ENCODE results near the gene LRP2.

The LRP2 gene

DNA sequence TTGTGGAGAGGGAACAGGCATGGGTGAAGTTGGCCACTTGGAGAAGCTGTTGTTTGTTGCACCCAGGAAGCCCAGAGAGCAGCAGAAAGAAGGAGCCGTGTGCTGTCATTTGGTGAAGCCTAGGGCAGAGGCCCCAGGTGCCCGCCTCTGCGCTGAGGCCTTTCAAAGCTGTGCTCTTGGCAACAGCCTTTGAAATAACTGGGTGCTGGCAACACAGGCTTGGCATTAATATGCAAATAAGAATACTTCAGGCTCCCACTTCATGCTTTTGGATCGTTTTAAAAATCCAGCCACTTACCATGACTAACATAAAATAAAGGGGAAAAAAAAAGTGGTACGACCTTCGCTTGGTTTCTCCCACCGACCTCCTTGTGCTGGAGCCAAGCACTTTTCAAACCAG, 251.9 kb downstream of the LRP2 start:
- Histone ChIP-seq H3K9me3 (ENCODE audit: control insufficient read depth, insufficient read depth, low read length) (no peaks in the 10 kb centered on the region), H3K36me3 (ENCODE audit: insufficient read depth, low read length) (no peaks in the 10 kb centered on the region), H3K9ac (ENCODE audit: low read depth, low read length) (no peak overlapping the region), H3K4me1 (ENCODE audit: insufficient read depth, low read length) (peaks cover 5% of the 10 kb centered on the region; the same call in 1 of the 2 replicates)

DNA sequence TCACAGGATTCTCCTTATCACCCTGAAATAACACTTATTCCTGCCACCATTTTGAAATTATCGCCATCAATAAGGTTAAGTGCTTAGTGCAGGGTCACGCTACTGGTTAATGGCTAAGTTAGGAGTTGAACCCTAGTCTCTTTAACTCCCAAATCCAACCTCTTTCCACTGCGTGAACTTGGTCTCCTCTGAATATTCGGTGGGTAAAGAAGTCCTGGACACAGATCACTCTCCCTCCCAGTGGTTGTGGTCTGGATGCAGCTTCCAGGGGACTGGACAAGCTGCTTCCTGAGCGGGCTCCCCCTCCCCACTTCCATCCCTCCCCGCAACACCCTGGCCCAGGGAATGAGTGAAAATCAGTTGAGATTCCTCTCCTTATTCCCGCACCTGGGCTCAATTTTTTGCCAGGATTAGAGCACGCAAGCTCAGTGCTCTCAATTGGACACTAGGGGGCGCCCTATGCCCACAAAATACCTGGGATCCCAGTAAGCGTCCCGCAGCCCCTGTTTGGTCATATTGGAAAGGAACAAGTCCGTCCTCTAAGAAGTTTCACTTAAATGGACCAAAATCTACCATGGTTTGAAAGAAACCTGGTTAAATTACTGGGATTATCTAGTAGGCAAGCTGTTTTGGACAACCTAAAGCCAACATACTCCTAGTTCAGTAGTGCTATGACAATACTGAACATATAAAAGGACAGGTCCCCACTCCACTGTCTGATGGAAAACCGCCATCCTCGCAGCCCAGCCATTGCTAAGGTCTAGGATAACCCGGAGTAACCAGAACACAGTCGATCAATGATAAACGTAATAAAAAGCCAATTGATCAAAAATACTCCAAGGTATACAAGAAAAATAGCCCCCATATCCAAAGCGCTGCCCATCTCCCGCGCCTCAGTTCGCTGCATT, 252.6 kb downstream of the LRP2 start:
- Histone ChIP-seq H3K9ac (ENCODE audit: low read depth, low read length) (peak overlapping the region; percentile 13; the same call in 1 of the 2 replicates), H3K4me1 (ENCODE audit: insufficient read depth, low read length) (peaks cover 5% of the 10 kb centered on the region; the same call in 1 of the 2 replicates), H3K9me3 (ENCODE audit: control insufficient read depth, insufficient read depth, low read length) (no peaks in the 10 kb centered on the region), H3K36me3 (ENCODE audit: insufficient read depth, low read length) (no peaks in the 10 kb centered on the region)

DNA sequence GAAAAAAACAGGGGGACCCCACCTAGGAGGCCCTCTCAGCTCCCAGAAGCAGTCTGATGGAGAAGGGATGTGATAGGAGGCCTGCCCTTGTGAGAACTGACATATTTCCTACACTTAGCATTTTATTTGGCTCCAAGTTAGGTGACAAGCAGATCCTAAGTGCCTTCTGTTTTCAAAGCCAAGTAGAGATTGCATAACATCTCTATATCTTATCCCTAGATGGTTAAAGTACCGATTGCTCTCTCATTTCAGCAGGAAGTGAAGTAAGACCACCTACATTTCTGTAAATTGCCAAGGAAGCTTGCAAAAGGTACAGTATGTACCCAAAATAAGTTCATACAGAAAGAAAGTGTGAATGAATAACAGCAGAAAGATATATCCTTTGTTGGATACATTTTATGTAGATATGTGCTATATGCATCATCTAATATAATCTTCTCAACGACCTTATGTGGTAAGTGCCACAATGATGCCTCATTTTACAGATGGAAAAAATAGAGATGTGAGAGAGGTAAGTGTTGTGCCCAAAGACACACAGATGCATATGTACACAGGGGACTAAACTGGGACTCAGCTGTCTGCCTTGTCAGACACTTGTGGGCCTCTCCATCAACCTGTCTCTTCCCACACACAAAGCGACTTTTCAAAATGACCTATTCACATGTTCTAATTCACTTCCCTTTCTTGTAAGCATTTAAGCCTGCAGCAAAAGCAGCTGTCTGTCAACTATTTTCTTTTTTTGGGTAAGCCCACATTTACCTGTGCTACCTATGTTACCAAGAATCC, 254.0 kb downstream of the LRP2 start:
- Histone ChIP-seq H3K9ac (ENCODE audit: low read depth, low read length) (no peak overlapping the region), H3K36me3 (ENCODE audit: insufficient read depth, low read length) (no peaks in the 10 kb centered on the region), H3K9me3 (ENCODE audit: control insufficient read depth, insufficient read depth, low read length) (no peaks in the 10 kb centered on the region), H3K4me1 (ENCODE audit: insufficient read depth, low read length) (peaks cover 5% of the 10 kb centered on the region; the same call in 1 of the 2 replicates)

DNA sequence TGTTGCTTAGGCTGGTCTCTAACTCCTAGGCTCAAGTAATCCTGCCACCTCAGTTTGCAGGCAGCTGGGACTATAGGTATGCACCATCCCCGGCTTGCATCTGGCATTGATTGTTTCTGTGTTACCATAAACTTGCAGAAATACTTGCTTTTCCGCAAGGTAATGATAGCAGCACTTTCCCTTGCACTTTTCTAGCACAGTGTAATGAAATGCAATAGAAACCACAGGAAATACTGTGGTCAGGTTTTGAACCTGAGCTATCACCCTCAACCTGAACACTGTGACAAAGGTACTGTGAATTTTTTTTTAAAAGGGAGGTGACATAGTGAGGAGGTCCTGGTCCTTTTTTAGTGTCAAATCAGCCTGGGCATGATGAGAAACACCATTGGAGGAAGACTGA, 254.7 kb downstream of the LRP2 start:
- H3K4me1 ChIP-seq (ENCODE audit: insufficient read depth, low read length): peaks cover 5% of the 10 kb centered on the region; the same call in 1 of the 2 replicates
- no peak overlapping the region for H3K9ac ChIP-seq (ENCODE audit: low read depth, low read length)
- no peaks in the 10 kb centered on the region for H3K36me3 ChIP-seq (ENCODE audit: insufficient read depth, low read length)
- H3K9me3 ChIP-seq (ENCODE audit: control insufficient read depth, insufficient read depth, low read length): no peaks in the 10 kb centered on the region

DNA sequence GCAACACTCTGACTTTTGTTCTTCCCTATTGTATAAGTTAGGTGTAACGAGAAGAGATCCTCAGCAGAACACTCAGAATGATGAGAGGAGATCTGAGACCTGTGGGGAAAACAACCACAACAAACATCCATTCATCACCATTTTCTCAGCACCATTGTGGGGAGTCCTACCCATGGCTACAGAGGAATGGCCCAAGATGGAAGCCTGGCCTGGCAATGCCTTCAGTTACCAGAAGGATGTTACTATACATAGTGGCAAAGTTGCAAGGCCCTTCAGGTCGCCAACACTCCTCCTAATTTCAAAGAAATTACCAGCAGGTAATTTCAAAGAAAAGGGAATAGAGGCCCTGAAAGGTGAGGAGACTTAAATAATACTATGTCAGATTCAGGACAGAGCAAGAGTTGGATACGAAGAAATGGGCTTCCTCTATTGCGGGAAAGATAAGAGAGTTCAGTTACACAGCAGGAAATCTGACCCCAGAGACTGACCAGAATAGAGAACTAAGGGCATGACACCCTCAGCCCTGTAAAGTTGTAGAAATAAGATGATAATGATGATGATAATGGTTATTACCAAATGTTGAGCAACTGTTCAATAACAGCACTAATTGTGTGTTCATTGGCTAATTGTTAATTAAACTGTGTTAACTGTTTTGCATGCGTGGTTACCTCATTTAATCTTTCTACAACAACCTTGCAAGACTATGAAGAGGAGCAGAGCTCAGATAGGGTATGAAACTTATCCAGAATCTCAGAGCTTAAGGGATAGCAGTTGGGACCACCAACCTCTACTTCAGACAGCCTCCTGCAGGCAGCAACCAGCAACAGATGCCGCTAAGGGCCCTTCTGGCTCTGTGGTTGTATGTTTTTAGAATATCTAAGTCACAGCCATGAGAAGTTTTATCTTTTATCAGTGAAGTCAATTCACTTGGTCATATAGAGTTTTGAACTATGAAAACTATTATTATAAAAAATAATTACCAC, 255.5 kb downstream of the LRP2 start:
- Histone ChIP-seq H3K36me3 (ENCODE audit: insufficient read depth, low read length) (no peaks in the 10 kb centered on the region), H3K9ac (ENCODE audit: low read depth, low read length) (no peak overlapping the region), H3K9me3 (ENCODE audit: control insufficient read depth, insufficient read depth, low read length) (no peaks in the 10 kb centered on the region), H3K4me1 (ENCODE audit: insufficient read depth, low read length) (peaks cover 5% of the 10 kb centered on the region; the same call in 1 of the 2 replicates)

DNA sequence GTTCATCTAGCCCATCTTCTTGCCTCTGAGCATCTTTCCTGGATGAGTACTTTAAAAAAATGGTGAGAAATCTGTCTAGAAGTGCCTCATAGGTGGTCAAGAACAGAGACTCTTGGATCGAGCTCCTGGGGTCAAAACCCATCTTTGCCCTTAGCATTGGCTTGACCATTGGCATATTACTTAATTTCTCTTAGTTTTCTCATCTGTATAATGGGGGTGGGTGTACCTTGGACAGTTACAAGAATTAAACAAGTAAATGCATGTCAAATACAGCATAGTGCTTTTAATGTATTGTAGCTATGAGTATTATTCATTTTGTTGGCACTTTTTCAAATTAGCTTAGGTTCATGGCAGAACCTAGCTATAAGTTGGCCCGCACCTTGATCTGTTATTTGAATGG, 256.2 kb downstream of the LRP2 start:
- no peak overlapping the region for H3K9ac ChIP-seq (ENCODE audit: low read depth, low read length)
- no peaks in the 10 kb centered on the region for H3K9me3 ChIP-seq (ENCODE audit: control insufficient read depth, insufficient read depth, low read length)
- peaks cover 5% of the 10 kb centered on the region; the same call in 1 of the 2 replicates for H3K4me1 ChIP-seq (ENCODE audit: insufficient read depth, low read length)
- no peaks in the 10 kb centered on the region for H3K36me3 ChIP-seq (ENCODE audit: insufficient read depth, low read length)

DNA sequence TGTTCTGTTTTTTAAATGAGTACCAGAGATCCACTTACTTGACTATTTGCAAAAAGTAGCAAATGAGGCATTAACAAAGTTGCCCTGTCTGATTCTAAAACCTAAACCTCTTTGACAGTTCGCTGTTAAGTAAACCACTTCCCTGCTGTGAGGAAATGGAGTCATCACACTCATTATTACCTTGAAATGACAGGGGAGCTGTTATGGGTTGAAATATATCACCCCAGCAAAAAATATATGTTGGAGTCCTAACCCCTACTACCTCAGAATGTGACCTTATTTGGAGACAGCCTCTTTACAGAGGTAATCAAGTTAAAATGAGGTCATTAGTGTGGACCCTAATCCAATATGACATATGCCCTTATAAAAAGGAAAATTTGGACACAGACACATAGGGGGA, 256.9 kb downstream of the LRP2 start:
- peaks cover under 1% of the 10 kb centered on the region; the same call in 1 of the 2 replicates for H3K4me1 ChIP-seq (ENCODE audit: insufficient read depth, low read length)
- H3K9me3 ChIP-seq (ENCODE audit: control insufficient read depth, insufficient read depth, low read length): no peaks in the 10 kb centered on the region
- no peak overlapping the region for H3K9ac ChIP-seq (ENCODE audit: low read depth, low read length)
- H3K36me3 ChIP-seq (ENCODE audit: insufficient read depth, low read length): no peaks in the 10 kb centered on the region

DNA sequence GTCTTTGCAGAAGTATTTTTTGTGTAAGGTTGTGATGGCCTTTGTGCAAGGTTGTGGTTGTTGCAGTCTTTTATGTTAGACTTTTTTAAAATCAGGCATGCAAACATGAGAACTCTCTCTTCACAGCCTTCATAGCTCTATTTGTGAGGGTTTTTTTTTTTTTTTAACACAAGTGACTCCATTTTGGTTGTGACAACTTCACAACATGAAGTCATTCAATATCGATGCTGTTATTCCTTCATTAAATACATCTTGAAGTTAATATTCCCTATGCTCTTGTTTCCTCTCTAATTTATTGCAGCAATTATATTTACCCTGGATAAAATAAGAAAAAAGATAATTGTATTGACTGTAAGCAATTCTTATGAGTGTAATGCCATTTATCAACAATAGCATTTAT, 257.5 kb downstream of the LRP2 start:
- no peaks in the 10 kb centered on the region for H3K36me3 ChIP-seq (ENCODE audit: insufficient read depth, low read length)
- H3K4me1 ChIP-seq (ENCODE audit: insufficient read depth, low read length): no peaks in the 10 kb centered on the region
- no peaks in the 10 kb centered on the region for H3K9me3 ChIP-seq (ENCODE audit: control insufficient read depth, insufficient read depth, low read length)
- no peak overlapping the region for H3K9ac ChIP-seq (ENCODE audit: low read depth, low read length)

DNA sequence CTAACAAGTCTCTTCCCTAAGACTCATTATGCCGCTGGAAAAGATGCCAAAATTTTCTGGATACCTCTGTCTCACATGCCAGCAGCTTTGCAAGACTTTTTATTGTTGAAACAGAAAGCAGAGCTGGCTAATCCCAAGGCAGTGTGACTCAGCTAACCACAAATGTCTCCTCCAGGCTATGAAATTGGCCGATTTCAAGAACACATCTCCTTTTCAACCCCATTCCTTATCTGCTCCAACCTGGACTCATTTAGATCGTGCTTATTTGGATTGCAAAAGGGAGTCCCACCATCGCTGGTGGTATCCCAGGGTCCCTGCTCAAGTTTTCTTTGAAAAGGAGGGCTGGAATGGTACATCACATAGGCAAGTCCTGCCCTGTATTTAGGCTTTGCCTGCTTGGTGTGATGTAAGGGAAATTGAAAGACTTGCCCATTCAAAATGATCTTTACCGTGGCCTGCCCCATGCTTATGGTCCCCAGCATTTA, 266.7 kb downstream of the LRP2 start:
- H3K36me3 ChIP-seq (ENCODE audit: insufficient read depth, low read length): no peaks in the 10 kb centered on the region
- H3K9ac ChIP-seq (ENCODE audit: low read depth, low read length): no peak overlapping the region
- H3K4me1 ChIP-seq (ENCODE audit: insufficient read depth, low read length): no peaks in the 10 kb centered on the region
- no peaks in the 10 kb centered on the region for H3K9me3 ChIP-seq (ENCODE audit: control insufficient read depth, insufficient read depth, low read length)

DNA sequence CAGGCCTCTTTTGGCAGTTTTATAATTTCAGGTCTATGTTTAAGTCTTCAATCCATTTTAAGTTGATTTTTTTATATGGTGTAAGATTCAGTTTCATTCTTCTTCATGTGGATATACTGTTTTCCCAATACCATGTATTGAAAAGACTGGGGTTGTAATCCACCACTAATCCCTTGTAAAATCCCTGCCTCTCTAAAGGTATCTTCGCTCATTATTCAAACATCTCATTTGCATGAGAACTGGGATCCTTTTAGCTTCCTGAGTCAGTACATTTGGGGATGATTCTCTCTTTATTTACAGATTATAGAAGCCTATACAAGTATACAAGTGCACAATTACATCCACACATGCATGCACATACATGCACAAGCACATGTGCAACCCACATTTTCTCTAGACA, 267.7 kb downstream of the LRP2 start:
- no peak overlapping the region for H3K9ac ChIP-seq (ENCODE audit: low read depth, low read length)
- no peaks in the 10 kb centered on the region for H3K36me3 ChIP-seq (ENCODE audit: insufficient read depth, low read length)
- no peaks in the 10 kb centered on the region for H3K9me3 ChIP-seq (ENCODE audit: control insufficient read depth, insufficient read depth, low read length)
- no peaks in the 10 kb centered on the region for H3K4me1 ChIP-seq (ENCODE audit: insufficient read depth, low read length)

DNA sequence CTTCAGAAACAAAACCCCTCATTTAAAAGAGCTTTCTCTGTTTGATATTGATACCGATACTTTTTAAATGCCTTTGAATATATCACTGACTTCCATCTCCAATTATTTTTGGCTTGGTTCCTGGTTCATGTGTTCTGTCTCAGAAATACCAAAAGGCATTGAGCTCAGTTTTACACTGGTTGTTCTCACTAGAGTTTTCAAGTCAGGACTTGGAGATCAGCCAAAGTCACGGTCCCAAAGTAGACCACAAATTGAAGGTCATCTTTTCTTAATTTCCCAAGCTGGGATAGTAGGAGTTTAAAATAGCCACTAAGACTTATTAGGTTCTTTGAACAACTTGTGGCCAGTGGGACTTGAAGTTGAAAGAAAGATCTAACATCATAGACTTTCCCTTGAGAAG, 268.8 kb downstream of the LRP2 start:
- Histone ChIP-seq H3K9me3 (ENCODE audit: control insufficient read depth, insufficient read depth, low read length) (no peaks in the 10 kb centered on the region), H3K4me1 (ENCODE audit: insufficient read depth, low read length) (no peaks in the 10 kb centered on the region), H3K9ac (ENCODE audit: low read depth, low read length) (no peak overlapping the region), H3K36me3 (ENCODE audit: insufficient read depth, low read length) (no peaks in the 10 kb centered on the region)

DNA sequence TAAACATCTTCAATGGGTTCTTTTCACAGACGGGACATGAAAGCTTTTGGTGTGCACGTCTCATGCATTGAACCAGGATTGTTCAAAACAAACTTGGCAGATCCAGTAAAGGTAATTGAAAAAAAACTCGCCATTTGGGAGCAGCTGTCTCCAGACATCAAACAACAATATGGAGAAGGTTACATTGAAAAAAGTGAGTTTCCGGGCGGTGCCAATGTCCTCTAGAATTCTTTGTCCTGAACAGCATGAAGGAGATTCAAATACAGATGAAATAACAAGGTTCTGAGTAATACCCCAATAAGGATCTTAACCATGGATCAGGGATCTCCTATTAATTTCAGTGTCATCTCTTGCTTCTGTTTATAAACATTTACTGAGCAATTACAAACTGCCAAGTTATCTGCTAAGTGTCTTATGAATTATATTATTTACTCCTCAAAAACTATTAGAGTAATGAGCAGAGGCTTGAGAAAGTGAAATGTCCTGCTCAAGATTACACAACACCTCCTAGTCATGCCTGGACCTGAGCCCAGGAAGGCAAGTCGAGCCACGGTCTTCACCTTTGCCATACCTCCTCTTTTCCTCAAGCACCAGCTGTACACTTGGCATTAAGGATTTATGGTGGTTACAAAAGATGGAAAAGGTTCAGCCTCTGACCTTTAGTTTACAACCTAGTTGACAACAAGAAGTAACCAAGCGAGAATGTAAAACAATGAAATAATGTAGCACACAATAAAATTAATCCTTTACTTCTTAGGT, 270.4 kb downstream of the LRP2 start:
- Histone ChIP-seq H3K9ac (ENCODE audit: low read depth, low read length) (no peak overlapping the region), H3K9me3 (ENCODE audit: control insufficient read depth, insufficient read depth, low read length) (no peaks in the 10 kb centered on the region), H3K36me3 (ENCODE audit: insufficient read depth, low read length) (no peaks in the 10 kb centered on the region), H3K4me1 (ENCODE audit: insufficient read depth, low read length) (no peaks in the 10 kb centered on the region)

DNA sequence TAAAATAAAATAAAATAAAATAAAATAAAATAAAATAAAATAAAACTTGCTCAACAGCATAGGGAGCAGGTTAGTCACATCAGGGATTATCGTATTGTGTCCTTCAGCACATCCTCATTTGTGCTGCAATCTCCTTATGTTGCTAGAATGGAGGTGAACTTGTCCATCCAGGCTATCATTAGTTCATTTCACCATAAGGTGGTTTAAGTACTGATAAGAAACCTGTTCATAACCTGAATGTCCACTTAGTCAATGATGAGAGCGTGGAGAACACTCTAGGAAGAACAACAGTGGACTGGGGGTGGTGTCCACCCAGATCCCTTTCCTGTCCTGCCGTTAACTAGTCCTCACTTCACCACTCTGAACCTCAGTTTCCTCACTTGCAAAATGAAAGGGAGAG, 271.1 kb downstream of the LRP2 start:
- no peaks in the 10 kb centered on the region for H3K36me3 ChIP-seq (ENCODE audit: insufficient read depth, low read length)
- no peaks in the 10 kb centered on the region for H3K4me1 ChIP-seq (ENCODE audit: insufficient read depth, low read length)
- no peak overlapping the region for H3K9ac ChIP-seq (ENCODE audit: low read depth, low read length)
- H3K9me3 ChIP-seq (ENCODE audit: control insufficient read depth, insufficient read depth, low read length): no peaks in the 10 kb centered on the region

All from ES-I3 (cell line).